ENCODE measurements around the gene ZC2HC1B. TPM values are rescaled to one million over a fixed set of nuclear protein-coding genes. Genes with fewer than 3 reads are reported as not detected.
A peak's percentile ranks its signal among the peaks of the same experiment; 100 is the strongest.
"Not testable (repeated sequence)": the region's sequence is repeated elsewhere in the genome, so short reads cannot be mapped to it uniquely, and the experiment has no call there.

The ZC2HC1B gene
- total RNA-seq, 2 donors from 2014 or later = not detected

DNA sequence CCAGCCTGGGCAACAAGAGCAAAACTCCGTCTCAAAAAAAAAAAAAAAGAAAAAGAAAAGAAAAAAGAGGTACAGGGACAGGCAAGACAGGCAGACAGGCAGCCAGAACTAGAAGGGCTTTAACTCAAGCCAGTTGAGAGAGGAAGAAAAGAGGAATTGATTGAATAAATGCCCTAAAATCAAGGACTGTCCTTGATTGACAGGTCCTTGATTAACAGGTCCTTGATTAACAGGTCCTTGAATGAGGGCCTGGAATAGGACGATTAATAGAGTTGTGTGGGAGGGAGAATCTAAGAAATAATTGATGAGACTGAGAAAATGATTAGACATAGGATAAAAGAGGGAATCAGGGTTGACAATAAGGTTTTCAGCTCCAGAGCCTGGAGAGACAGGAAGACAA, 36.1 kb downstream of the ZC2HC1B start:
- H3K9me3 ChIP-seq = no peaks in the 10 kb centered on the region
- DNase-seq = no peak
- no peak overlapping the region for H3K9ac ChIP-seq (ENCODE audit: low read depth in 2 of 2, low read length in 2 of 2)
- H3K27me3 ChIP-seq = no peaks in the 10 kb centered on the region
- intact Hi-C loops (cut with DNase I) = no loop called here
- no peak overlapping the region for H3K27ac ChIP-seq
- TF ChIP-seq, protein P1, sequence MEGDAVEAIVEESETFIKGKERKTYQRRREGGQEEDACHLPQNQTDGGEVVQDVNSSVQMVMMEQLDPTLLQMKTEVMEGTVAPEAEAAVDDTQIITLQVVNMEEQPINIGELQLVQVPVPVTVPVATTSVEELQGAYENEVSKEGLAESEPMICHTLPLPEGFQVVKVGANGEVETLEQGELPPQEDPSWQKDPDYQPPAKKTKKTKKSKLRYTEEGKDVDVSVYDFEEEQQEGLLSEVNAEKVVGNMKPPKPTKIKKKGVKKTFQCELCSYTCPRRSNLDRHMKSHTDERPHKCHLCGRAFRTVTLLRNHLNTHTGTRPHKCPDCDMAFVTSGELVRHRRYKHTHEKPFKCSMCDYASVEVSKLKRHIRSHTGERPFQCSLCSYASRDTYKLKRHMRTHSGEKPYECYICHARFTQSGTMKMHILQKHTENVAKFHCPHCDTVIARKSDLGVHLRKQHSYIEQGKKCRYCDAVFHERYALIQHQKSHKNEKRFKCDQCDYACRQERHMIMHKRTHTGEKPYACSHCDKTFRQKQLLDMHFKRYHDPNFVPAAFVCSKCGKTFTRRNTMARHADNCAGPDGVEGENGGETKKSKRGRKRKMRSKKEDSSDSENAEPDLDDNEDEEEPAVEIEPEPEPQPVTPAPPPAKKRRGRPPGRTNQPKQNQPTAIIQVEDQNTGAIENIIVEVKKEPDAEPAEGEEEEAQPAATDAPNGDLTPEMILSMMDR (IDR thresholded peaks at IDR 0.05) = no peak
- H3K4me3 ChIP-seq = no peak overlapping the region
- H3K4me1 ChIP-seq = peaks cover 4% of the 10 kb centered on the region
- no peaks in the 10 kb centered on the region for H3K36me3 ChIP-seq

DNA sequence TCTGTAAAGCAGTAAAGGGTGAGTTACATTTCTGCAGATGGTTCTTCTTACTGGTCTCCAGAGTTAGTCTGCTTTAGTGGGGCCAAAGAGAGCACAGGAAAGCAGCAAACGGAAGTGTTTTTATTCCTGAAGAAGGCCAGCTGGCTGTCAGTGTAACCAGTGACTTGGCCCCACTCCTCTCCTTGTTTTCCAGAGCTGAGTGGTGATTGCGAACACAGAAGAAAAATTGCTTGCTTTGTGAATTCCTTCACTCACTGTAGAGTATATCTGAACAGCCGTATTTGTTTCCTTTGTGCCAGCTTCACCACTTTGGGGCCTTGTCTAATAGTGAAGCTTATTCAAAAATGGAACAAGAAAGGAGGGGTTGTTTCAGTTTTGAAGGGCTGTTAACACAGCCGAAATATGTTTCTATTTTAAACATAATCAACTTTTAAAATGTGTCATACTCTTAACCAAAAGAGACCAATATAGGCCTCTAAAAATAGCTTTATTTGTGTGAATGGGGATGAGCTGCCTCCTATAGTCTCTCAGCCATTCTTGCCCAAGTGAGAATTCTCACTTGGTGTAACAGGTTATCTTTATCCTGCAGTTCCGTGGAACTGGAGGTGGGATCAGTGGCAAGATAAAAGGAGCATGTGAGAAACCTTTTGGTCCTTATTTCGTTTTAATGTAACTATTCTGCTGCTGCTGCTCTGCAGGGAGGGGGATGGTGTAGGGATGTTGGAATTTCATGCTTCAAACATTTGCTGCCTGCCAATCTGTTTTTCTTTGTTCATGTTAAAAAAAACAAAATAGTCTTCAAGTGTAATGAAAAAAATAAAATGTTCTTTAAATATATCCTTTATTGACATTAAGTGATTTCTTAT, 37.8 kb downstream of the ZC2HC1B start:
- Histone ChIP-seq H3K9me3 (no peaks in the 10 kb centered on the region), H3K4me1 (no peaks in the 10 kb centered on the region), H3K27ac (no peak overlapping the region), H3K27me3 (no peaks in the 10 kb centered on the region), H3K9ac (ENCODE audit: low read depth in 2 of 2, low read length in 2 of 2) (no peak overlapping the region), H3K36me3 (no peaks in the 10 kb centered on the region), H3K4me3 (no peak overlapping the region)
- TF ChIP-seq, protein P1 (IDR thresholded peaks at IDR 0.05) = no peak
- intact Hi-C loops (cut with DNase I) = no loop called here
- DNase-seq = peak; percentile 33

DNA sequence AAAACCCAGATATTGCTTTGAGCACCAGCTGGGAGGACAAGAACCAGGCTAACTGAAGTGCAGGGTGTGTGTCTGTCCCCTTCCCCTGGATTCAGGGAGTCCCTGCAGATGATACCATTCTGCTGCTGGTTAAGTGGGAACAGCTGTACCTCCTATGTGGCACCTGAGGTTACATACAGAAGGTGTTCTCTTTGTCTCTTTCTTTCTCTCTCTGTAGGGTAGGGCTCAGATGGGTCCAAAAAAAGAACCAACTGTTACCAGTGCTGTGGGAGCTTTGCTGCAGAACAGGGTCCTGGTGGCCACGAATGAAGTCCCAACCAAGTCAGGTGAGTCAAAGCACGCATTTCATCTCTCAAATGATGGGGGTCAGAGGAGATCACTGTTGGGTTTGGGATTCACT, 38.6 kb downstream of the ZC2HC1B start:
- H3K27ac ChIP-seq = no peak overlapping the region
- DNase-seq = no peak
- no peaks in the 10 kb centered on the region for H3K4me1 ChIP-seq
- no peaks in the 10 kb centered on the region for H3K27me3 ChIP-seq
- no peaks in the 10 kb centered on the region for H3K36me3 ChIP-seq
- TF ChIP-seq, protein P1 (IDR thresholded peaks at IDR 0.05) = no peak
- no peaks in the 10 kb centered on the region for H3K9me3 ChIP-seq
- intact Hi-C loops (cut with DNase I) = no loop called here
- H3K9ac ChIP-seq (ENCODE audit: low read depth in 2 of 2, low read length in 2 of 2) = no peak overlapping the region
- no peak overlapping the region for H3K4me3 ChIP-seq

DNA sequence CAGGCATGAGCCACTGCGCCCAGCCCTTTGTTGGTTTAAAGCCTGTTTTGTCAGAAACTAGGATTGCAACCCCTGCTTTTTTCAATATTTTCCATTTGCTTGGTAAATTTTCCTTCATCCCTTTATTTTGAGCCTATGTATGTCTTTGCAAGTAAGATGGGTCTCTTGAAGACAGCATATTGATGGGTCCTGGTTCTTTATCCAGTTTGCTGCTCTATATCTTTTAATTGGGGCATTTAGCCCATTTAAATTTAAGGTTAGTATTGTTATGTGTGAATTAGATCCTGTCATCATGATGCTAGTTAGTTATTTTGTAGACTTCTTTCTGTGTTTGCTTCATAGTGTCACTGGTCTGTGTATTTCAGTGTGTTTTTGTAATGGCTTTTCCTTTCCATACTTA, 46.8 kb downstream of the ZC2HC1B start:
- Histone ChIP-seq H3K4me1 (no peaks in the 10 kb centered on the region), H3K27ac (no peak overlapping the region), H3K4me3 (no peak overlapping the region), H3K27me3 (no peaks in the 10 kb centered on the region), H3K9ac (ENCODE audit: low read depth in 2 of 2, low read length in 2 of 2) (no peak overlapping the region), H3K36me3 (no peaks in the 10 kb centered on the region), H3K9me3 (no peaks in the 10 kb centered on the region)
- no peak for DNase-seq
- intact Hi-C loops (cut with DNase I) = no loop called here
- TF ChIP-seq, protein P1 (IDR thresholded peaks at IDR 0.05) = no peak

DNA sequence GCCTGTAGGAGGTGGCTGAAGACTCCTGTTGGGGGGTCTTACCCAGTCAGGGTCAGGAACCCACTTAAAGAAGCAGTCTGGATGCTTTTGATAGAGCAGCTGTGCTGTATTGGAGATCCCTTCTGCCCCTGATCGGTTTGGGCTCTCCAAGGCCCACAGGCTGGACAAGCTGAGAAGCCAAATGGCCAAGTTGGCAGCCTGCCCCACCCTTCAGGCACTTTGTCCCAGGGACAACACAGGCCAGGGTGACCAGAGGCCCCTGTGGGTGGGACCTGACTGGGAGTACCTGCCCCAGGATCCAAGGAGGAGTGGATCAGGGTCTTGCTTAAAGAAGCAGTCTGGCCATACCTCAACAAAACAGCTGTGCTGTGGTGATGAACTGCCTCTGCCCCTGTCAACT, 48.4 kb downstream of the ZC2HC1B start:
- no peaks in the 10 kb centered on the region for H3K36me3 ChIP-seq
- no peak overlapping the region for H3K4me3 ChIP-seq
- no peaks in the 10 kb centered on the region for H3K27me3 ChIP-seq
- no peak for DNase-seq
- H3K9me3 ChIP-seq = no peaks in the 10 kb centered on the region
- no peaks in the 10 kb centered on the region for H3K4me1 ChIP-seq
- no peak overlapping the region for H3K9ac ChIP-seq (ENCODE audit: low read depth in 2 of 2, low read length in 2 of 2)
- intact Hi-C loops (cut with DNase I) = no loop called here
- TF ChIP-seq, protein P1 (IDR thresholded peaks at IDR 0.05) = no peak
- H3K27ac ChIP-seq = no peak overlapping the region

DNA sequence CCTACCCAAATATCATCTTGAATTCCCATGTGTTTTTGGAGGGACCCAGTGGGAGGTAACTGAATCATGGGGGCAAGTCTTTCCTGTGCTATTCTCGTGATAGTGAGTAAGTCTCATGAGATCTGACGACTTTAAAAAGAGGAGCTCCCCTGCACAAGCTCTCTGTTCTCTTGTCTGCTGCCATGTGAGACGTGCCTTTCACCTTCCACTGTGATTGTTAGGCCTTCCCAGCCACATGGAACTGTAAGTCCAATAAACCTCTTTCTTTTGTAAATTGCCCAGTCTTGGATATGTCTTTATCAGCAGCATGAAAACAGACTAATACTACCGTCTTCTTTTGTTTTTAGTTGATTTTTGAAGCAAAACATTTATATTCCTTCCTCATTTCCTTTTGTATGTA, 52.8 kb downstream of the ZC2HC1B start:
- H3K4me1 ChIP-seq; DNase-seq; H3K9me3 ChIP-seq; H3K9ac ChIP-seq (ENCODE audit: low read depth in 2 of 2, low read length in 2 of 2); intact Hi-C loops (cut with DNase I); H3K36me3 ChIP-seq; H3K27me3 ChIP-seq; H3K27ac ChIP-seq; H3K4me3 ChIP-seq: not testable (repeated sequence)

All from colonic mucosa (tissue), 4 donors.